H1 (cell line): ENCODE results near the gene TSPAN5. TPM values are rescaled to one million over a fixed set of nuclear protein-coding genes. Genes with fewer than 3 reads are reported as not detected.

Experiments used
- CTCF ChIA-PET: fragments of 300-600 bp; sonication (Branson Sonifier 250); formaldehyde crosslinking; loops from one replicate; lab custom pipeline; 2021; ENCODE audit not compliant: partially characterized antibody; lab: Charles Lee
- POLR2A ChIA-PET: fragments of 300-600 bp; sonication (Branson Sonifier 250); formaldehyde crosslinking; loops from one replicate; lab custom pipeline; 2021; ENCODE audit warnings: inconsistent platforms; ENCODE audit not compliant: partially characterized antibody; lab: Charles Lee
- DNase-seq, 2 experiments: peaks; one replicate each; pipeline versions ENCODE4 v3.0.0 to v3.0.0-alpha.2; 2010 to 2022; ENCODE audit warnings: low spot score in 2 of 2, low read depth in 1 of 2, mixed read lengths in 1 of 2
- FAIRE-seq: peaks from 2 replicates; lab custom pipeline; 2011; peaks lifted over from hg19 to GRCh38; lab: Jason Lieb, UNC
- H2AFZ ChIP-seq: 2 replicates; pipeline ENCODE4 v1.8.1; 2012; ENCODE audit warnings: low read length, inconsistent platforms
- H2AK5ac ChIP-seq: 2 replicates; pipeline ENCODE4 v1.6.1; 2013; ENCODE audit warnings: low read depth, low read length
- H2BK120ac ChIP-seq: replicated peaks from 2 replicates; pipeline ENCODE3; 2013; ENCODE audit warnings: low read depth, low read length, inconsistent platforms
- H2BK12ac ChIP-seq: 2 replicates; pipeline ENCODE4 v1.6.1; 2013; ENCODE audit warnings: low read depth, low read length
- H2BK15ac ChIP-seq: 2 replicates; pipeline ENCODE4 v1.6.1; 2013; ENCODE audit warnings: low read length
- H2BK20ac ChIP-seq: 2 replicates; pipeline ENCODE4 v1.6.1; 2013; ENCODE audit warnings: low read length
- H2BK5ac ChIP-seq: 2 replicates; pipeline ENCODE4 v1.6.1; 2013; ENCODE audit warnings: low read depth, low read length
- H3K14ac ChIP-seq: 2 replicates; pipeline ENCODE4 v1.6.1; 2013; ENCODE audit warnings: inconsistent platforms; ENCODE audit not compliant: insufficient read length
- H3K18ac ChIP-seq: 2 replicates; pipeline ENCODE4 v1.6.1; 2013; ENCODE audit warnings: low read length; ENCODE audit errors: extremely low read depth
- H3K23ac ChIP-seq: 2 replicates; pipeline ENCODE4 v1.6.1; 2013; ENCODE audit warnings: inconsistent platforms; ENCODE audit not compliant: insufficient read length
- H3K23me2 ChIP-seq: 2 replicates; pipeline ENCODE4 v1.6.1; 2013; ENCODE audit warnings: low read depth, low read length
- H3K27ac ChIP-seq: 2 replicates; pipeline ENCODE4 v1.6.1; 2011; ENCODE audit warnings: low read depth, low read length, inconsistent platforms
- H3K27me3 ChIP-seq, 4 experiments: replicated peaks in 1 of 4; 1 replicate in 1 of 4; 2 replicates in 3 of 4; pipeline versions ENCODE4 v1.6.1 to v1.8.1; 2011 to 2013; ENCODE audit warnings: low read length in 3 of 4, mild to moderate bottlenecking in 3 of 4, inconsistent platforms in 2 of 4, mixed read lengths in 2 of 4, moderate library complexity in 1 of 4; ENCODE audit not compliant: control insufficient read depth in 3 of 4, insufficient read depth in 3 of 4; ENCODE audit errors: extremely low read depth in 1 of 4
- H3K36me3 ChIP-seq, 4 experiments: 2 replicates each; pipeline versions ENCODE4 v1.6.1 to v1.8.1; 2011 to 2013; ENCODE audit warnings: mild to moderate bottlenecking in 4 of 4, low read length in 3 of 4, moderate library complexity in 2 of 4, control low read depth in 1 of 4, inconsistent platforms in 1 of 4; ENCODE audit not compliant: insufficient read depth in 4 of 4, control insufficient read depth in 2 of 4
- H3K4ac ChIP-seq: replicated peaks from 2 replicates; pipeline ENCODE3; 2013; ENCODE audit warnings: low read length, low read depth, mixed read lengths, inconsistent platforms; ENCODE audit not compliant: insufficient read length
- H3K4me1 ChIP-seq, 4 experiments: replicated peaks in 1 of 4; 1 replicate in 1 of 4; 2 replicates in 3 of 4; pipeline versions ENCODE4 v1.6.1 to v1.8.1; 2011 to 2013; ENCODE audit warnings: low read length in 3 of 4, inconsistent platforms in 2 of 4, mixed read lengths in 1 of 4; ENCODE audit not compliant: insufficient read depth in 4 of 4, control insufficient read depth in 3 of 4
- H3K4me2 ChIP-seq, 2 experiments: 2 replicates each; pipeline versions ENCODE4 v1.6.1 to v1.8.1; 2011 to 2013; ENCODE audit warnings: low read depth in 2 of 2, low read length in 2 of 2, control low read depth in 1 of 2, inconsistent platforms in 1 of 2, mild to moderate bottlenecking in 1 of 2; ENCODE audit not compliant: insufficient read depth in 1 of 2
- H3K4me3 ChIP-seq, 4 experiments: fragments of 200-600, 300-600 bp in 1 of 4; sonication (generic), shearing (Covaris generic), sonication (Bioruptor Twin) in 1 of 4; 2 replicates each; pipeline versions ENCODE4 v1.5.1 to v1.8.1; 2011 to 2016; ENCODE audit warnings: low read length in 4 of 4, low read depth in 3 of 4, control low read depth in 2 of 4, inconsistent platforms in 2 of 4, mild to moderate bottlenecking in 2 of 4, mixed read lengths in 1 of 4, moderate library complexity in 1 of 4; ENCODE audit not compliant: insufficient read depth in 2 of 4; ENCODE audit errors: extremely low read depth in 1 of 4
- H3K56ac ChIP-seq: replicated peaks from 2 replicates; pipeline ENCODE3; 2013; ENCODE audit warnings: low read depth, mild to moderate bottlenecking, mixed read lengths, low read length, inconsistent platforms; ENCODE audit not compliant: insufficient read length
- H3K79me1 ChIP-seq: 2 replicates; pipeline ENCODE4 v1.6.1; 2013; ENCODE audit warnings: low read depth, low read length, control low read depth
- H3K79me2 ChIP-seq, 2 experiments: 2 replicates each; pipeline versions ENCODE4 v1.6.1 to v1.8.1; 2012 to 2013; ENCODE audit warnings: low read length in 2 of 2, mild to moderate bottlenecking in 2 of 2, inconsistent platforms in 1 of 2; ENCODE audit not compliant: insufficient read depth in 2 of 2, control insufficient read depth in 1 of 2
- H3K9ac ChIP-seq, 4 experiments: replicated peaks in 1 of 4; 1 replicate in 1 of 4; 2 replicates in 3 of 4; pipeline versions ENCODE4 v1.6.1 to v1.8.1; 2011 to 2013; ENCODE audit warnings: low read depth in 3 of 4, low read length in 3 of 4, control low read depth in 2 of 4, mild to moderate bottlenecking in 2 of 4, moderate library complexity in 2 of 4, inconsistent platforms in 1 of 4; ENCODE audit errors: extremely low read depth in 1 of 4
- H3K9me3 ChIP-seq, 2 experiments: 2 replicates each; pipeline versions ENCODE4 v1.6.1 to v1.8.1; 2012 to 2013; ENCODE audit warnings: mild to moderate bottlenecking in 2 of 2, moderate library complexity in 2 of 2, control low read depth in 1 of 2, inconsistent platforms in 1 of 2, low read depth in 1 of 2, low read length in 1 of 2, mixed read lengths in 1 of 2; ENCODE audit not compliant: insufficient read depth in 2 of 2
- H4K20me1 ChIP-seq, 2 experiments: replicated peaks in 1 of 2; 2 replicates each; pipeline versions ENCODE3 to v1.8.1; 2011 to 2013; ENCODE audit warnings: inconsistent platforms in 2 of 2, low read length in 2 of 2, mild to moderate bottlenecking in 1 of 2; ENCODE audit not compliant: insufficient read depth in 2 of 2, control insufficient read depth in 1 of 2
- H4K5ac ChIP-seq: 2 replicates; pipeline ENCODE4 v1.6.1; 2013; ENCODE audit warnings: low read length, low read depth, mixed read lengths, inconsistent platforms; ENCODE audit not compliant: insufficient read length
- H4K8ac ChIP-seq: 2 replicates; pipeline ENCODE4 v1.8.0; 2013; ENCODE audit warnings: mild to moderate bottlenecking, moderate library complexity, low read length, inconsistent platforms; ENCODE audit not compliant: insufficient read depth; ENCODE audit errors: extremely low read depth
- H4K91ac ChIP-seq: replicated peaks from 2 replicates; pipeline ENCODE3; 2013; ENCODE audit warnings: low read length, mixed read lengths, inconsistent platforms; ENCODE audit not compliant: insufficient read length
- BRCA1 ChIP-seq: IDR thresholded peaks from 2 replicates; pipeline ENCODE4 v1.6.1; 2012; ENCODE audit warnings: low read depth, low read length, improper control_type of control experiment
- CBX8 ChIP-seq: fragments of 300-800, 300-1000 bp; sonication (generic); IDR thresholded peaks from 2 replicates; pipeline ENCODE4 v1.7.1; 2016; ENCODE audit warnings: low read depth, low read length, borderline replicate concordance
- MAFK ChIP-seq: IDR thresholded peaks from 2 replicates; pipeline ENCODE4 v1.6.1; 2012; ENCODE audit warnings: low read depth, mild to moderate bottlenecking, improper control_type of control experiment, low read length
- NANOG ChIP-seq: IDR thresholded peaks from 2 replicates; pipeline ENCODE4 v1.6.1; 2011; ENCODE audit warnings: low read length, low read depth, mild to moderate bottlenecking, inconsistent platforms; ENCODE audit not compliant: insufficient read depth, poor library complexity, severe bottlenecking
- PHF8 ChIP-seq: fragments of 200-600 bp; sonication (generic); conservative IDR thresholded peaks from 2 replicates; pipeline ENCODE4 v1.7.1; 2012; ENCODE audit warnings: low read depth, mild to moderate bottlenecking, inconsistent platforms, low read length, moderate library complexity
- POLR2AphosphoS5 ChIP-seq: IDR thresholded peaks from 2 replicates; pipeline ENCODE4 v1.6.1; 2011; ENCODE audit warnings: low read depth, low read length
- SAP30 ChIP-seq: fragments of 300-600 bp; sonication (generic); IDR thresholded peaks from 2 replicates; pipeline ENCODE4 v1.7.1; 2012; ENCODE audit warnings: low read length, moderate library complexity, mild to moderate bottlenecking, inconsistent platforms; ENCODE audit not compliant: insufficient read depth, insufficient replicate concordance
- SIRT6 ChIP-seq: IDR thresholded peaks from one replicate; pipeline ENCODE4 v1.7.1; 2012; ENCODE audit warnings: low read length, inconsistent platforms
- SP4 ChIP-seq: IDR thresholded peaks from 2 replicates; pipeline ENCODE4 v1.6.1; 2012; ENCODE audit warnings: low read length, inconsistent platforms
- TEAD4 ChIP-seq: IDR thresholded peaks from 2 replicates; pipeline ENCODE4 v1.6.1; 2012; ENCODE audit warnings: low read depth, low read length, inconsistent platforms, mixed read lengths
- YY1 ChIP-seq: IDR thresholded peaks from 2 replicates; pipeline ENCODE4 v1.6.1; 2011; ENCODE audit warnings: low read depth, mild to moderate bottlenecking, low read length
- WGBS, 2 experiments: shearing (Covaris generic) in 1 of 2; methylation state at CpG; one replicate each; pipeline versions ENCODE4 v1.1.6 to v1.1.7; 2013 to 2015; ENCODE audit warnings: low lambda C conversion rate in 2 of 2, mixed read lengths in 2 of 2, inconsistent platforms in 1 of 2, low coverage in 1 of 2, missing lambda C conversion rate in 1 of 2; ENCODE audit not compliant: insufficient replicate concordance in 2 of 2, insufficient coverage in 1 of 2, insufficient read length in 1 of 2; ENCODE audit errors: extremely low coverage in 1 of 2, missing lambda C conversion rate in 1 of 2; 5-methylcytosine and 5-hydroxymethylcytosine counted together
- polyA plus RNA-seq, 7 experiments: library from polyadenylated mRNA; depleted of rRNA in 3 of 7; stranded (reverse) in 5 of 7; unstranded in 2 of 7; fragments of >200 nt in 5 of 7; fragments of 200-250 nt in 2 of 7; gene quantifications; 1 replicate in 5 of 7; 2 replicates in 1 of 7; 4 replicates in 1 of 7; pipeline versions ENCODE4 v1.2.1 to v1.2.3, GENCODE V29; 2011 to 2013; ENCODE audit warnings: missing spikeins in 2 of 7, mixed read lengths in 2 of 7
- total RNA-seq: library from RNA; stranded (reverse); fragmentation: NEBNext Ultra II Directional; extraction: Animal tissue kit (Norgen Biotek cat#: 25700); gene quantifications from 2 replicates; pipeline ENCODE4 v1.2.1, GENCODE V29; 2021
- TF ChIP-seq, protein P1 (sequence below): IDR thresholded peaks from 2 replicates; pipeline ENCODE4 v1.6.1; 2012; ENCODE audit warnings: inconsistent platforms
- TF ChIP-seq, protein P2 (sequence below): IDR thresholded peaks from 2 replicates; pipeline ENCODE4 v1.6.1; 2011; ENCODE audit warnings: low read depth, mild to moderate bottlenecking, low read length; ENCODE audit not compliant: insufficient read depth

TSPAN5 gene
- total and polyA plus RNA-seq, 2 of the 8 experiments (the other 6 are each of a cell fraction or from before 2014, with no cell fraction given): 17.6 to 21.2 TPM

DNA sequence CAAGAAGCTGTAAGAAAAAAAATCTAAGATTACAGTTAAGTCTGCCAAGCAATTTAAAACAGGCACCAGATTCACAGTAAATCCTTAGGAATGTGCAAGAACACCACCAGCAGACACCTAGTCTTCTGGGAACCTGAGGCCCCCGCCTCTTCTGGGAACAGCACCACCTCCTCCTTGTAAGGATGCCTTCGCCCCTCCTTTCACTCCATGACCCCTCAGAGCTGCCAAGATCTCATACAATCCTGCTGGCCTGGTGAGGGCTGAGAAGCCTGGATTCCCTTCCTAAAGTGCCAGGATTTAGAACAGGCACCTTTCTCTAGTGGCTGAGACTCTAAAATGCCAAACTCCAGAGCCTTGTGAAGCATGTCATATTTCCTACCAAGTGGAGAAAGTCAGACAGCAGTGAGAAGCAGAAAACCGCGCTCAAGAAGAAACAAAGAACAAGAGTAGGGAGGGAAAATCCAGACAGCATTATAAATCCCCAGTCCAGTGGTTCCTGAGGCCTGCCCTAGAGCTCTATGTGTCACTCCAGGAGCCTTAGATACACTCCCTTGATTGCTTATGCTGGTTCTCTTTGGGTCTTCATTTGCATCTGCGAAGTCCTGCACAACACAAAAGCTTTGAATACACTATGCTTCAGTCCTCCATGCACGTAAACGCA, 166.4 kb downstream of the TSPAN5 start:
- no peak overlapping the region for H3K18ac ChIP-seq
- no peak overlapping the region for H2BK5ac ChIP-seq
- no peaks in the 10 kb centered on the region for H3K36me3 ChIP-seq
- H4K5ac ChIP-seq: no peak overlapping the region
- no peak overlapping the region for H3K23ac ChIP-seq
- no peaks in the 10 kb centered on the region for H3K79me1 ChIP-seq
- no peak overlapping the region for H3K9ac ChIP-seq
- H3K4me1 ChIP-seq: peaks cover 0 to 4% (median 3%) of the 10 kb centered on the region in 4 experiments; a peak in 3 of 7 replicates
- no peak overlapping the region for H3K14ac ChIP-seq
- ChIA-PET POLR2A (no interaction called here), CTCF (interaction anchor here (0.7 to 2.7 kb wide), 6 partner anchors 14 to 564 kb away, joined by 3 to 8 read pairs (median 4); no protein-coding TSS in a partner anchor)
- FAIRE-seq: no peak
- no peak overlapping the region for H3K56ac ChIP-seq
- H2BK12ac ChIP-seq: no peak overlapping the region
- H2BK20ac ChIP-seq: no peak overlapping the region
- DNase-seq: no peak
- H4K8ac ChIP-seq: no peak overlapping the region
- H3K79me2 ChIP-seq: no peaks in the 10 kb centered on the region
- H3K4me2 ChIP-seq: no peak overlapping the region
- peaks cover 2% of the 10 kb centered on the region for H3K23me2 ChIP-seq
- no peak overlapping the region for H2AFZ ChIP-seq
- no peak overlapping the region for H2BK15ac ChIP-seq
- H4K20me1 ChIP-seq: no peaks in the 10 kb centered on the region
- H3K9me3 ChIP-seq: no peaks in the 10 kb centered on the region
- no peak overlapping the region for H2AK5ac ChIP-seq
- H2BK120ac ChIP-seq: no peak overlapping the region
- no peak overlapping the region for H3K4me3 ChIP-seq
- H3K4ac ChIP-seq: no peak overlapping the region
- H3K27me3 ChIP-seq: no peaks in the 10 kb centered on the region
- H4K91ac ChIP-seq: no peak overlapping the region
- no peak overlapping the region for H3K27ac ChIP-seq
- WGBS, 2 experiments: 88% methylated on average over 7 of the region's 7 CpGs; no CpG with 5 or more reads in 1 of the 2 experiments
- TF ChIP-seq MAFK (no peak), YY1 (no peak), SAP30 (no peak), BRCA1 (no peak), PHF8 (no peak), CBX8 (no peak), SIRT6 (no peak), NANOG (no peak), TEAD4 (no peak), SP4 (no peak), POLR2AphosphoS5 (no peak)
- TF ChIP-seq, protein P1, sequence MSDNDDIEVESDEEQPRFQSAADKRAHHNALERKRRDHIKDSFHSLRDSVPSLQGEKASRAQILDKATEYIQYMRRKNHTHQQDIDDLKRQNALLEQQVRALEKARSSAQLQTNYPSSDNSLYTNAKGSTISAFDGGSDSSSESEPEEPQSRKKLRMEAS: no peak
- TF ChIP-seq, protein P2, sequence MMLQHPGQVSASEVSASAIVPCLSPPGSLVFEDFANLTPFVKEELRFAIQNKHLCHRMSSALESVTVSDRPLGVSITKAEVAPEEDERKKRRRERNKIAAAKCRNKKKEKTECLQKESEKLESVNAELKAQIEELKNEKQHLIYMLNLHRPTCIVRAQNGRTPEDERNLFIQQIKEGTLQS: no peak
